Kasumi-1 (cell line): ENCODE results near the gene SEPTIN5.

ENCODE experiments used
- DNase-seq, 2 experiments: peaks; one replicate each; lab custom pipeline; 2025; lab: John Stamatoyannopoulos, UW

SEPTIN5 gene

GRCh38 chr22:19760951-19761724 is 46.8 kb downstream of the SEPTIN5 start:
- DNase-seq, result no peak

DNA sequence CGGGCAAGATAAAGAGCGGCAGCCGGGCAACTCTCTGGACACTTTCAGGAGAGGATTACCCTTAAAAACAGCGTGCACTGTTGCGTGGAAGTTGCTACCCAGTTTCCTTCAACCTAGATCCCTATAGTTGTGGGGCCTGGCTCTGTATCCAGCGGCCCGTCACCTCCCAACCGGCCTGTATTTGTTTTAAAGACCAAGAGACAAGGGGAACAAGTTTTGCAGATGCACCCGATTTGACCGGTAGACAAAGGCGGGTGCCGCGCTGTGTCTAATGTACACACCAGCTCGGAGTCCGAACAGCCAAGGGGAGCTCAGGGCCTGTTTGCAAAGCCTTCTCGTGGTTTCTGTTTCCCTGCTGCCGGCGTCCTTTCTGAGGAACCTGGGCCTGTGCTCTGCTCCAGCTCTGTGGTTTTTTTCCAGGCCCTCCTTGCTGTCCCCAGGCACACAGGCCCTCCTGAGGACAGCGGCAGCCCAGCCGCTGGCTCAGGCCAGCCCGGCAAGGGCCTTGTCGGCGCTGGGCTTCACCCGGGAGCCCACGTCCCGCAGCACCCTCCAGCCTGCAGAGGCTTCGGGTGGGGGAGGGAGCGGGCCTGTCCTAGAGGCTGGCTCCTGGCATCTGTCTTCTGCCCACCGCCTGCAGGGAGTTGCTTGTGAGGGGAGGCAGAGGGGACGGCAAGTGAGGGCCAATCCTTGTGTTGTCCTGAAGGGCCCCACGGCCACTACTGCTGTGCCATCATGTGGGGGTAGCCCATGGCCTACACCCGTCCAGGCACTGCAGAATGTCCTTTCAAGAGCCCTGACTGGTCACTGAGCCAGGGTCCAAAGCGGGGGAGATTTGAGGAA is 47.6 kb downstream of the SEPTIN5 start:
- peak; percentile 35 to 42 for DNase-seq

GRCh38 chr22:19762568-19763457 is 48.5 kb downstream of the SEPTIN5 start:
- no peak for DNase-seq

DNA sequence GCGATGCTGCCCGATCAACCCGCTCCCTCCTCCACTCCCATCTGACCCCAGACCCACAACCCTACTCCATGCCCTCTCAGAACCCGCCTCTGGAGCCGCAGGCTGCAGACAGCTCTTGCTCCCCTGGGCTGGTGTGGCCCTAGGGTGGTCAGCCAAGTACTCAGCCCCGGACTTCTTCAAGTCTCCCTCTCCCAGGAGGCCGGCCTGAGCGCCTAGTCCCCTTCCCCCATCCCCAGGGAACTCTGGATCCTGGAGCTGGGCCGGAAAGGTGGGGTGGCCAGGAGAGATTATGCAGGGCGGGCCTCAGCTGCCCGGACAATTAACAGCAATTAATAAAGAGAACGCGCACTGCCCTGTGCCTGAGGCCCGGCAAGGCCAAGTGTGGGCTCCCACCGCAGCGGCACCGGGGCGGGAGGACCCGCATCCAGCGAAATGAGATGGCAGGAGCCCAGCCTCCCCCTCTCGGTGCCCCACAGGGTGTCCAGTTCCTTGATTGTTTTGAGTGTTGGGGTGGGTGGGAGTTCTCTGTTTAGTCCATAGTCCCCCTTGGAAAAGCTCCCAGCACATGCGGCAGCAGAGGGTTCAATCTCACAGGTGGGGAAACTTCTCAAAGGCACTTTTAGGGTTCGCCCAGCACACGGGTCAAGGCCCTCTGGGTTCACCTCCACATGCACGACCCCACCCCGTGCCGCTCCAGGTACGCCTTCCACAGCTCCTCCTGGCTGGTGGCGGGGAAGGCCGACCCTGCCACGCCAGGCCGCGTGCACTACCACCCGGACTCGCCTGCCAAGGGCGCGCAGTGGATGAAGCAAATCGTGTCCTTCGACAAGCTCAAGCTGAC is 49.4 kb downstream of the SEPTIN5 start:
- no peak for DNase-seq

GRCh38 chr22:19764299-19764593 is 49.9 kb downstream of the SEPTIN5 start:
- DNase-seq, result no peak

GRCh38 chr22:19764636-19765476 is 50.6 kb downstream of the SEPTIN5 start:
- DNase-seq, result no peak

DNA sequence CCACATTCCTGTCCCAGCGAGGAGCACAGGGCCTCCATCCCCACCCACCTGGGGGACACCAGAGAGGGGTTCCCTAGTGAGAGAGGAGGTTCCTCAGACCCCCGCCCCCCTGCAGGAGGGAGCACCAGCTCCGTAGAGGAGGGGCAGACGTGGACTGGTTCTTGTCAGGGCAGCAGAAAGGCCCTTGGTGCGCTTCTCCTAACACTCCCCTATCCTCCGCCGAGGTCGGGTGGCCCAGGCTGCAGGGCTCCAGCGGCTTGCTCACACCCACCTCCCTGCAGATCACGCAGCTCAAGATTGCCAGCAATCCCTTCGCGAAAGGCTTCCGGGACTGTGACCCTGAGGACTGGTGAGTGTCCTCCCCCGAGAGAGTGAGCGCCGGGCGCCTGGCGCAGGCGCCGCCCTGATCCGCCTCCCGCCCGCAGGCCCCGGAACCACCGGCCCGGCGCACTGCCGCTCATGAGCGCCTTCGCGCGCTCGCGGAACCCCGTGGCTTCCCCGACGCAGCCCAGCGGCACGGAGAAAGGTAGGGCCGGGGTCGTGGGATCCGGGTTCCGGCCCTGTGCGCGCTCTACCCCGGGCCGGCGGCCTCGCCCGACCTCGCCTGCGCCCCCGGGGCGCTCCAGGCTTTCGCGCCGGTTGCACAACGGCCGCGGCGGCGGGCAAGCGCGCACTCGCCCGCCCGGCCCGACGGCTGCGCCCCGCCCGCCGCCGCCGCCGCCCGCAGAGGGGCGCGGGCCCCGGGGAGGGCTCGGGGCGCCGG is 51.4 kb downstream of the SEPTIN5 start:
- no peak for DNase-seq

DNA sequence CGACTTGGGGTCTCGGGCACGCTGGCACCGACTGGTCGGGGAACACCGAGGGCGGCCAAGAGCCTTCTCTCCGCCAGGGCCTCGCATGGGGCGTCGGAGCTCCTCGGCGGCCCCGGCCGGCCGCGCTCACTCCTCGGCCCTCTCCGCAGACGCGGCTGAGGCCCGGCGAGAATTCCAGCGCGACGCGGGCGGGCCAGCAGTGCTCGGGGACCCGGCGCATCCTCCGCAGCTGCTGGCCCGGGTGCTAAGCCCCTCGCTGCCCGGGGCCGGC is 51.9 kb downstream of the SEPTIN5 start:
- no peak for DNase-seq

DNA sequence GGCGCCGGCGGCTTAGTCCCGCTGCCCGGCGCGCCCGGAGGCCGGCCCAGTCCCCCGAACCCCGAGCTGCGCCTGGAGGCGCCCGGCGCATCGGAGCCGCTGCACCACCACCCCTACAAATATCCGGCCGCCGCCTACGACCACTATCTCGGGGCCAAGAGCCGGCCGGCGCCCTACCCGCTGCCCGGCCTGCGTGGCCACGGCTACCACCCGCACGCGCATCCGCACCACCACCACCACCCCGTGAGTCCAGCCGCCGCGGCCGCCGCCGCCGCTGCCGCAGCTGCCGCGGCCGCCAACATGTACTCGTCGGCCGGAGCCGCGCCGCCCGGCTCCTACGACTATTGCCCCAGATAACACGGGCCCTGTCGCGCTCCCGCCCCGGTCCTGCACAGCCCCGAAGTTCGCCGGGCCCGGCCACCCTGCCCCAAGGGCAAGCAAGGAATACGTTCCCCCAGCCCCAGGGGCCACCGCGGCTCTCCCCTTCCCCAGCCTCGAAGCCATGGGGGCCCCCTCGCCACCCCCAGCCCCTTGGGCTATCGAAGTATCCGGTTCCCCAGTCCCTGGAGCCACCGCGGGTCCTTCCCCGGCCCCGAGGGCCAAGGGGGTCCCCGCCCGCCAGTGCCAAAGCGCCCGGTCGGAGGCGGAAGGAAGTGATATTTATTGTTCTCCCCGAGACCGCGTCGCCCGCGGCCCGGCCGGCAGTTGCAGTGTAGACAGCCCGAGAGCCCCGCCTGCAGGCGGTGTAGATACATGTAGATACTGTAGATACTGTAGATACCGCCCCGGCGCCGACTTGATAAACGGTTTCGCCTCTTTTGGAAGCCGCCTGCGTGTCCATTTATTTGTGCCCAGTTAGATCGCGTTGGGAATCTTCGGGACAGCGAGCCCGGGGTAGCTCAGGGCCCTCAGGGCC is 52.5 kb downstream of the SEPTIN5 start:
- peak; percentile 88 to 92 for DNase-seq

- no peak for DNase-seq
Measured at GRCh38 chr22:19767427-19768341, 53.4 kb downstream of the SEPTIN5 start.

GRCh38 chr22:19769393-19769715 is 55.1 kb downstream of the SEPTIN5 start:
- no peak for DNase-seq

- DNase-seq, result no peak
Measured at GRCh38 chr22:19770349-19771220, 56.3 kb downstream of the SEPTIN5 start.

DNA sequence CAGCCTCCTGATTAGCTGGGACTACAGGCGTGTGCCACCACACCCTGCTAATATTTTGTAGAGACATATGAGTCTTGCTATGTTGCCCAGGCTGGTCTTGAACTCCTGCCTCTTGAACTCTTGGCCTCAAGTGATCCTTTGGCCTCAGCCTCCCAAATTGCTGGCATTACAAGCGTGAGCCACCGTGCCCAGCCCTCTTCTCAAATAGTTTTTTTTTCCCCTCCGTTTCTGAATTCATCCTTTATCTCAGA is 58.0 kb downstream of the SEPTIN5 start:
- no peak for DNase-seq
